Uterus (tissue), 4 donors: Measurements from ENCODE around the gene MRPL33. TPM values are rescaled to one million over a fixed set of nuclear protein-coding genes. Genes with fewer than 3 reads are reported as not detected.

Experiments used
- DNase-seq, 2 donors: peaks; one replicate each; pipeline ENCODE4 v3.0.0-alpha.2; 2019 to 2020
- H3K27ac ChIP-seq, 2 donors: fragments of 200-600 bp; sonication (generic); 1 replicate in 1 of 2; 2 replicates in 1 of 2; pipeline ENCODE4 v1.5.1; 2016 to 2018
- H3K27me3 ChIP-seq, 2 donors: fragments of 200-600 bp; sonication (generic); one replicate each; pipeline ENCODE4 v1.5.1; 2018 to 2019; ENCODE audit warnings: control low read depth in 1 of 2
- H3K36me3 ChIP-seq, 2 donors: fragments of 200-600 bp; sonication (generic); one replicate each; pipeline ENCODE4 v1.5.1; 2019; ENCODE audit warnings: control low read depth in 1 of 2
- H3K4me1 ChIP-seq, 2 donors: fragments of 200-600 bp; sonication (generic); one replicate each; pipeline ENCODE4 v1.5.1; 2018 to 2019; ENCODE audit warnings: control low read depth in 1 of 2
- H3K4me3 ChIP-seq, 2 donors: fragments of 200-600 bp; sonication (generic); 1 replicate in 1 of 2; 2 replicates in 1 of 2; pipeline ENCODE4 v1.5.1; 2018 to 2019; ENCODE audit warnings: mild to moderate bottlenecking in 1 of 2
- H3K9me3 ChIP-seq, 2 donors: fragments of 200-600 bp; sonication (generic); one replicate each; pipeline ENCODE4 v1.5.1; 2019; ENCODE audit warnings: control low read depth in 1 of 2
- POLR2A ChIP-seq, 2 donors: fragments of 450-650 bp; IDR thresholded peaks; one replicate each; pipeline ENCODE4 v1.6.1; 2016; ENCODE audit warnings: antibody characterized with exemption in 2 of 2, mild to moderate bottlenecking in 1 of 2, moderate library complexity in 1 of 2
- intact Hi-C: fragments of 100-400 bp; cut with DNase I; formaldehyde crosslinking; loops from one replicate; pipeline ENCODE4 v1.15.1; 2023; ENCODE audit warnings: low total_unique reads
- total RNA-seq, 4 donors: library from RNA; depleted of rRNA in 3 of 4; stranded (reverse); fragments of >200 nt in 3 of 4; gene quantifications; one replicate each; pipeline versions ENCODE4 v1.1.0 to v1.2.4, GENCODE V29; 2014 to 2023
- TF ChIP-seq, protein P1 (sequence below), 4 experiments: fragments of 200-600 bp in 2 of 4; fragments of 450-650 bp in 2 of 4; sonication (generic) in 2 of 4; IDR thresholded peaks; one replicate each; pipeline ENCODE4 v1.5.1; 2016 to 2019; ENCODE audit warnings: antibody characterized with exemption in 4 of 4, mild to moderate bottlenecking in 2 of 4, moderate library complexity in 1 of 4
- donor health status: DM: yes; HTN: yes; CAD: no.

MRPL33 gene
- total RNA-seq, 4 donors from 2014 or later: 51.7 to 404 (median 71.4) TPM

GRCh38 chr2:27811768-27812167 is 40.2 kb downstream of the MRPL33 start:
- TF ChIP-seq, protein P1, sequence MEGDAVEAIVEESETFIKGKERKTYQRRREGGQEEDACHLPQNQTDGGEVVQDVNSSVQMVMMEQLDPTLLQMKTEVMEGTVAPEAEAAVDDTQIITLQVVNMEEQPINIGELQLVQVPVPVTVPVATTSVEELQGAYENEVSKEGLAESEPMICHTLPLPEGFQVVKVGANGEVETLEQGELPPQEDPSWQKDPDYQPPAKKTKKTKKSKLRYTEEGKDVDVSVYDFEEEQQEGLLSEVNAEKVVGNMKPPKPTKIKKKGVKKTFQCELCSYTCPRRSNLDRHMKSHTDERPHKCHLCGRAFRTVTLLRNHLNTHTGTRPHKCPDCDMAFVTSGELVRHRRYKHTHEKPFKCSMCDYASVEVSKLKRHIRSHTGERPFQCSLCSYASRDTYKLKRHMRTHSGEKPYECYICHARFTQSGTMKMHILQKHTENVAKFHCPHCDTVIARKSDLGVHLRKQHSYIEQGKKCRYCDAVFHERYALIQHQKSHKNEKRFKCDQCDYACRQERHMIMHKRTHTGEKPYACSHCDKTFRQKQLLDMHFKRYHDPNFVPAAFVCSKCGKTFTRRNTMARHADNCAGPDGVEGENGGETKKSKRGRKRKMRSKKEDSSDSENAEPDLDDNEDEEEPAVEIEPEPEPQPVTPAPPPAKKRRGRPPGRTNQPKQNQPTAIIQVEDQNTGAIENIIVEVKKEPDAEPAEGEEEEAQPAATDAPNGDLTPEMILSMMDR (IDR thresholded peaks at IDR 0.05): no peak
- no peak for TF ChIP-seq POLR2A (IDR thresholded peaks at IDR 0.05)
- no peaks in the 10 kb centered on the region for H3K27me3 ChIP-seq
- no peak overlapping the region for H3K27ac ChIP-seq
- no peak overlapping the region for H3K4me3 ChIP-seq
- no peaks in the 10 kb centered on the region for H3K4me1 ChIP-seq
- no peak for DNase-seq
- H3K9me3 ChIP-seq: no peaks in the 10 kb centered on the region
- H3K36me3 ChIP-seq: no peaks in the 10 kb centered on the region
- intact Hi-C loops: no loop called here

DNA sequence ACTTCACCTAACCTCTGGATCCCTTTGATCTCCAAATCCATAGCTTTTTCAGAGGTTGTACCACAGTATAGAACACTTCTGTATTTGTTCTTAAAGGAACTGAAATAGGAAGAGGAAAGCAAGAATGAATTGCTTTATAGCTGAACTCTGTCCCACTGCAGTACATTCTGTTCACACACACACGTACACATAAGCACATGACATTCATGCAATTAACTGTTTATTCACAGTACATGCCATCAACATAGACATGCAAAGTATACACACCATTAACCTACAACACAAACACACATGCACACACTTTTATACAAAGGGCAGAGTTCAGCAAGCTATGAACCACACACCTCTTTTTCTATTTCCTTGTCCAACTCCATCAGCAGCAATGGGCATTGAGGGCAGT is 43.2 kb downstream of the MRPL33 start:
- Histone ChIP-seq H3K4me1 (no peaks in the 10 kb centered on the region), H3K9me3 (no peaks in the 10 kb centered on the region), H3K4me3 (no peak overlapping the region), H3K27ac (no peak overlapping the region), H3K27me3 (no peaks in the 10 kb centered on the region), H3K36me3 (no peaks in the 10 kb centered on the region)
- DNase-seq: no peak
- intact Hi-C loops: no loop called here
- TF ChIP-seq POLR2A (IDR thresholded peaks at IDR 0.05): no peak
- TF ChIP-seq, protein P1 (IDR thresholded peaks at IDR 0.05): no peak

GRCh38 chr2:27815860-27816438 is 44.4 kb downstream of the MRPL33 start:
- intact Hi-C loops: no loop called here
- DNase-seq: no peak
- H3K36me3 ChIP-seq: no peaks in the 10 kb centered on the region
- H3K4me1 ChIP-seq: no peaks in the 10 kb centered on the region
- H3K4me3 ChIP-seq: no peak overlapping the region
- no peaks in the 10 kb centered on the region for H3K27me3 ChIP-seq
- no peak overlapping the region for H3K27ac ChIP-seq
- TF ChIP-seq, protein P1 (IDR thresholded peaks at IDR 0.05): no peak
- no peak for TF ChIP-seq POLR2A (IDR thresholded peaks at IDR 0.05)
- H3K9me3 ChIP-seq: no peaks in the 10 kb centered on the region

- no peak for DNase-seq
Observed at GRCh38 chr2:27822049-27822448, 50.5 kb downstream of the MRPL33 start.

DNA sequence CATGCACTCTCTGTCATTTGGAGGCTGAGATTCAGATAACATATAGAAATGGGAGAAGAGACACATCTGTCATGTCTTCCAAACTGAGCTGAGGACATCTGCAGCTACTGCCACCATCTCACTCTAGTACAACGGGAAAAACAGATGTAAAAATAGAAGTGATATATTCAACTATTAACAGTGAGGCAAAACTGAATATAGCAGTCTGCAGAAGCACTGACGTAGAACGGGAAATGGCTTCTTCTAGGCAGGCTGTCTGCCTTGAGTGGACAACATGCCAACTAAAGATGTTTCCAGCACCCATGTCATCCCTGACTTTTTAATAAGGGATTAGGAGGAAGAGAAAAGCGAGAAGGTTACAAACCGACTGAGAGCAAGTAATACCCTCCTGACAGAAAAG is 51.6 kb downstream of the MRPL33 start:
- intact Hi-C loops: no loop called here
- H3K27ac ChIP-seq: no peak overlapping the region
- no peak overlapping the region for H3K4me3 ChIP-seq
- TF ChIP-seq POLR2A (IDR thresholded peaks at IDR 0.05): no peak
- TF ChIP-seq, protein P1 (IDR thresholded peaks at IDR 0.05): no peak
- no peaks in the 10 kb centered on the region for H3K36me3 ChIP-seq
- DNase-seq: no peak
- H3K27me3 ChIP-seq: no peaks in the 10 kb centered on the region
- H3K9me3 ChIP-seq: no peaks in the 10 kb centered on the region
- no peaks in the 10 kb centered on the region for H3K4me1 ChIP-seq

More at GRCh38 chr2:27822049-27822448, 50.5 kb downstream of the MRPL33 start:
- H3K36me3 ChIP-seq: no peaks in the 10 kb centered on the region
- intact Hi-C loops: no loop called here
- H3K27me3 ChIP-seq: no peaks in the 10 kb centered on the region
- no peaks in the 10 kb centered on the region for H3K9me3 ChIP-seq
- no peaks in the 10 kb centered on the region for H3K4me1 ChIP-seq
- H3K27ac ChIP-seq: no peak overlapping the region
- TF ChIP-seq POLR2A (IDR thresholded peaks at IDR 0.05): no peak
- TF ChIP-seq, protein P1 (IDR thresholded peaks at IDR 0.05): no peak
- no peak overlapping the region for H3K4me3 ChIP-seq
